Stomach (tissue), 9 donors: ENCODE measurements around the gene PLA2G15. TPM values are rescaled to one million over a fixed set of nuclear protein-coding genes. Genes with fewer than 3 reads are reported as not detected.

Experiments used
- DNase-seq, 2 donors: peaks; one replicate each; pipeline versions ENCODE4 v3.0.0 to v3.0.0-alpha.2; 2013 to 2019
- H3K27ac ChIP-seq, 5 donors: fragments of 200-600 bp in 4 of 5; sonication (generic) in 4 of 5; one replicate each; pipeline ENCODE4 v1.5.1; 2013 to 2019; ENCODE audit warnings: mild to moderate bottlenecking in 1 of 5, moderate library complexity in 1 of 5
- H3K27me3 ChIP-seq, 3 donors: fragments of 200-600 bp; sonication (generic); one replicate each; pipeline ENCODE4 v1.5.1; 2017 to 2019; ENCODE audit warnings: mixed run types in 1 of 3
- H3K36me3 ChIP-seq, 4 donors: fragments of 200-600 bp; sonication (generic); 1 replicate in 3 of 4; 2 replicates in 1 of 4; pipeline ENCODE4 v1.5.1; 2016 to 2019
- H3K4me1 ChIP-seq, 4 donors: fragments of 200-600 bp; sonication (generic); one replicate each; pipeline ENCODE4 v1.5.1; 2016 to 2019
- H3K4me3 ChIP-seq, 4 donors: fragments of 200-600 bp; sonication (generic) in 3 of 4; one replicate each; pipeline ENCODE4 v1.5.1; 2016 to 2019; ENCODE audit warnings: mild to moderate bottlenecking in 1 of 4
- H3K9me3 ChIP-seq, 4 donors: fragments of 200-600 bp; sonication (generic); one replicate each; pipeline ENCODE4 v1.5.1; 2016 to 2019
- EP300 ChIP-seq: sonication (generic); formaldehyde crosslinking; IDR thresholded peaks from one replicate; pipeline ENCODE4 v1.6.1; 2017; ENCODE audit warnings: antibody characterized with exemption
- POLR2A ChIP-seq, 4 donors: fragments of 450-650 bp; IDR thresholded peaks; one replicate each; pipeline ENCODE4 v1.6.1; 2016; ENCODE audit warnings: antibody characterized with exemption in 4 of 4, control low read depth in 2 of 4, mild to moderate bottlenecking in 1 of 4, moderate library complexity in 1 of 4
- POLR2AphosphoS5 ChIP-seq, 3 donors: sonication (generic); formaldehyde crosslinking; IDR thresholded peaks; one replicate each; pipeline ENCODE4 v1.6.1; 2016; ENCODE audit warnings: antibody characterized with exemption in 3 of 3
- WGBS, 5 donors: extraction: QIAGEN DNeasy Blood & Tissue Kit in 3 of 5; methylation state at CpG; one replicate each; pipeline versions ENCODE4 v1.1.5 to v1.1.7; 2013 to 2018; 5-methylcytosine and 5-hydroxymethylcytosine counted together
- intact Hi-C: fragments of 100-400 bp; cut with DNase I; formaldehyde crosslinking; loops from one replicate; pipeline ENCODE4 v1.15.1; 2023; ENCODE audit warnings: low total_unique reads
- polyA plus RNA-seq, 3 donors: library from polyadenylated mRNA; stranded (reverse); fragments of 200-250 nt; gene quantifications; one replicate each; pipeline ENCODE4 v1.2.3, GENCODE V29; 2013
- total RNA-seq, 5 donors: library from RNA; depleted of rRNA; stranded (reverse); fragments of >200 nt; gene quantifications; one replicate each; pipeline versions ENCODE4 v1.1.0 to v1.2.3, GENCODE V29; 2014 to 2016
- TF ChIP-seq, protein P1 (sequence below), 7 experiments: fragments of 450-650 bp in 4 of 7; fragments of 200-600 bp in 3 of 7; sonication (generic) in 3 of 7; IDR thresholded peaks; one replicate each; pipeline ENCODE4 v1.5.1; 2016 to 2019; ENCODE audit warnings: antibody characterized with exemption in 7 of 7, control low read depth in 2 of 7, mild to moderate bottlenecking in 1 of 7
- donor health status: healthy with polysubstance abuse.
- donor health status: Bipolar disorder and iron deficiency.
- donor health status: healthy.

PLA2G15 gene
- total and polyA plus RNA-seq, 8 donors: 3.5 to 16.5 (median 7.0) TPM

DNA sequence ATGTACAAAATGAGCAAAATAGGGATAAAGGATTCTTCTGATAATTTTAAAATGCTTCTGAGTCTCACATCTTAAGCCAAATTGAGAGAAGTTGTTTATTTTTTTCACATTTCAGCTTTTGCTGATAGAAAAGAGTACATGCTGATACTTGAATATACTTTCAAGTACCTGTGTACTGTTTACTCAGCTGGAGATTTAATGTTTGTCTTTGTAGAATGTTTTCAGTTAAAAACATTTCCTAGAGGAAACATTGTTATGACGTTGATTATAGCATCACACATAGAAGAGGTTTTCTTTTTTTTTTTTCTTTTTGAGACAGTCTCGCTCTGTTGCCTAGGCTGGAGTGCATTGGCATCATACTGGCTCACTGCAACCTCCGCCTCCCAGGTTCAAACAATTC, 28.9 kb upstream of the PLA2G15 start:
- 74 to 90% (median 82%) methylated on average over 3 of the region's 3 CpGs for WGBS, 5 donors

DNA sequence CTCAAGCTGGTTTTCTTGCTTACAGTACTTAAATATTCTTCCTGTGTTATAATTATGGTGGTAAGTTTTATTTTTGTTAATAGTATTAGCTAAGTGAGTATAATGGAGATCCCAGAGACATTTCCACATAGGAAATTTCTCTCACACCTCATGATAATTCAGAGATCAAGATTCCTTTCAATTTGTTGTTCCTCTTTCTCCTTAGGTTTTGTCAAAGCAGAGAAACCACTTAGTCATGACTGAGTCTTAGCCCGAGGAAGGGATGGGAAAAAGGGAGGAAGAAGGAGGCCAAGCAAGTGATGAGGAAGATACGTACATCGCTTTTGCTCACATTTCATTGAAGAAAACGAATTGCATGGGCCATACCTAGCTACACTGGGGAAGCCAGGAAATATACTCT, 27.7 kb upstream of the PLA2G15 start:
- 79 to 93% (median 86%) methylated on average over 4 of the region's 4 CpGs for WGBS, 5 donors
- Histone ChIP-seq H3K27ac (no peak overlapping the region), H3K36me3 (peaks cover 0 to 20% (median 12%) of the 10 kb centered on the region in 4 donors), H3K4me1 (peaks cover 0 to 4% (median 1%) of the 10 kb centered on the region in 4 donors), H3K4me3 (no peak overlapping the region), H3K27me3 (no peaks in the 10 kb centered on the region), H3K9me3 (no peaks in the 10 kb centered on the region)
- DNase-seq: no peak
- intact Hi-C loops: no loop called here
- TF ChIP-seq POLR2AphosphoS5 (IDR thresholded peaks at IDR 0.05): no peak

More for the DNA sequence above, 28.9 kb upstream of the PLA2G15 start:
- Histone ChIP-seq H3K4me3 (no peak overlapping the region), H3K9me3 (no peaks in the 10 kb centered on the region), H3K27ac (no peak overlapping the region), H3K27me3 (no peaks in the 10 kb centered on the region), H3K4me1 (peaks cover 0 to 5% (median 0%) of the 10 kb centered on the region in 4 donors), H3K36me3 (peaks cover 0 to 15% (median 9%) of the 10 kb centered on the region in 4 donors)
- DNase-seq: no peak
- intact Hi-C loops: no loop called here
- TF ChIP-seq POLR2AphosphoS5 (IDR thresholded peaks at IDR 0.05): no peak
- no peak for TF ChIP-seq POLR2A (IDR thresholded peaks at IDR 0.05)
- no peak for TF ChIP-seq EP300
- TF ChIP-seq, protein P1, sequence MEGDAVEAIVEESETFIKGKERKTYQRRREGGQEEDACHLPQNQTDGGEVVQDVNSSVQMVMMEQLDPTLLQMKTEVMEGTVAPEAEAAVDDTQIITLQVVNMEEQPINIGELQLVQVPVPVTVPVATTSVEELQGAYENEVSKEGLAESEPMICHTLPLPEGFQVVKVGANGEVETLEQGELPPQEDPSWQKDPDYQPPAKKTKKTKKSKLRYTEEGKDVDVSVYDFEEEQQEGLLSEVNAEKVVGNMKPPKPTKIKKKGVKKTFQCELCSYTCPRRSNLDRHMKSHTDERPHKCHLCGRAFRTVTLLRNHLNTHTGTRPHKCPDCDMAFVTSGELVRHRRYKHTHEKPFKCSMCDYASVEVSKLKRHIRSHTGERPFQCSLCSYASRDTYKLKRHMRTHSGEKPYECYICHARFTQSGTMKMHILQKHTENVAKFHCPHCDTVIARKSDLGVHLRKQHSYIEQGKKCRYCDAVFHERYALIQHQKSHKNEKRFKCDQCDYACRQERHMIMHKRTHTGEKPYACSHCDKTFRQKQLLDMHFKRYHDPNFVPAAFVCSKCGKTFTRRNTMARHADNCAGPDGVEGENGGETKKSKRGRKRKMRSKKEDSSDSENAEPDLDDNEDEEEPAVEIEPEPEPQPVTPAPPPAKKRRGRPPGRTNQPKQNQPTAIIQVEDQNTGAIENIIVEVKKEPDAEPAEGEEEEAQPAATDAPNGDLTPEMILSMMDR (IDR thresholded peaks at IDR 0.05): no peak

DNA sequence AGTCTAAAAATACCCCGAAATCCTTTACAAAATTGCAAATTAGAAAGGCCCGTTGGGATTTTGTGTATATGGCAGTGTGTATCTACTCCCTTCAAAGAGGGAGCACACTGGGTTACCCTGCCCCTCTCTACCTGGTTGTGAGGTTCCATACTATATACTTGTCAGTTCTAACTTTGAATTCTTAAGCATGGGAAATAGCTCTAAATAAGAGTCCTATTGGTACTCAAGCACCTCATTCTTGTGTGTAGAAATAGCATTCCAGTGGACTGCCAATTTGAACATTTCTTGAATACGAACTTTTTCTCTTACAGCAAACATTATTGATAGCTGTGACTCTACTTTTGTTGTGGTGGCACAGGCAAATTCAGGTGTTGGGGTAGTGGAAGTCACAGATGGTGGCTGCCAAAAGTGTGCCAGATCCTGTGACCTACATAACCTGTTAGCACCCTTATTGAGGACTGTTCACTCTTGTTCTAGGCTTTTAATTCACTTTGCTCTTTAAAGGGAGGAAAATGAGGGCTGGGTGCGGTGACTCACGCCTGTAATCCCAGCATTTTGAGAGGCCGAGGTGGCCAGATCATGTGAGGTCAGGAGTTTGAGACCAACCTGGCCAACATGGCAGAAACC, 25.3 kb upstream of the PLA2G15 start:
- no peaks in the 10 kb centered on the region for H3K9me3 ChIP-seq
- no peak for DNase-seq
- H3K4me3 ChIP-seq: no peak overlapping the region
- H3K4me1 ChIP-seq: peaks cover 0 to 13% (median 5%) of the 10 kb centered on the region in 4 donors
- no peaks in the 10 kb centered on the region for H3K27me3 ChIP-seq
- no peak overlapping the region for H3K27ac ChIP-seq
- H3K36me3 ChIP-seq: peaks cover 0 to 20% (median 12%) of the 10 kb centered on the region in 4 donors
- TF ChIP-seq POLR2AphosphoS5 (IDR thresholded peaks at IDR 0.05): no peak
- TF ChIP-seq, protein P1 (IDR thresholded peaks at IDR 0.05): no peak
- no peak for TF ChIP-seq EP300
- TF ChIP-seq POLR2A (IDR thresholded peaks at IDR 0.05): no peak
- 89 to 94% (median 91%) methylated on average over 6 of the region's 6 CpGs for WGBS, 5 donors
- intact Hi-C loops: loop anchor here (10.0 kb wide), 1 partner anchor 125 kb away; no protein-coding TSS in a partner anchor

DNA sequence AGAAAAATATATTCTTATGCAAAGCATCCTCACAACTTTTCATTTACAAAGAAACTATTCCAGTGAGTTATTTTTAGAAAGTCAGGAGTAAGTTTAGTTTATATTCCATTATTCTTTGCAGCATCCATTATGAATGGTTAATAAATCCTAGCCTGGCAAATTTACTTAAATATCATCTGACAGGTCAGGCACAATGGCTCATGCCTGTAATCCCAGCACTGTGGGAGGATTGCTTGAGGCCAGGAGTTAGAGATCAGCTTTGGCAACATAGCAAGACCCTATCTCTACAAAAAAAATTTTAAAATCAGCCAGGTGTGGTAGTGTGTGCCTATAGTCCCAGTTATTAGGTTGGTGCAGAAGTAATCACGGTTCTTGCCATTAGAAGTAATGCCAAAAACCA, 22.1 kb upstream of the PLA2G15 start:
- TF ChIP-seq EP300 (no peak), POLR2A (IDR thresholded peaks at IDR 0.05) (no peak), POLR2AphosphoS5 (IDR thresholded peaks at IDR 0.05) (no peak)
- TF ChIP-seq, protein P1 (IDR thresholded peaks at IDR 0.05): no peak
- Histone ChIP-seq H3K27ac (no peak overlapping the region), H3K27me3 (no peaks in the 10 kb centered on the region), H3K4me3 (no peak overlapping the region), H3K9me3 (no peaks in the 10 kb centered on the region), H3K36me3 (peaks cover 0 to 36% (median 27%) of the 10 kb centered on the region in 4 donors), H3K4me1 (peaks cover 0 to 25% (median 15%) of the 10 kb centered on the region in 4 donors)
- intact Hi-C loops: loop anchor here (10.0 kb wide), 1 partner anchor 128 kb away; no protein-coding TSS in a partner anchor
- DNase-seq: no peak
- WGBS, 5 donors: 33 to 67% (median 42%) methylated on average over 1 of the region's 1 CpG

DNA sequence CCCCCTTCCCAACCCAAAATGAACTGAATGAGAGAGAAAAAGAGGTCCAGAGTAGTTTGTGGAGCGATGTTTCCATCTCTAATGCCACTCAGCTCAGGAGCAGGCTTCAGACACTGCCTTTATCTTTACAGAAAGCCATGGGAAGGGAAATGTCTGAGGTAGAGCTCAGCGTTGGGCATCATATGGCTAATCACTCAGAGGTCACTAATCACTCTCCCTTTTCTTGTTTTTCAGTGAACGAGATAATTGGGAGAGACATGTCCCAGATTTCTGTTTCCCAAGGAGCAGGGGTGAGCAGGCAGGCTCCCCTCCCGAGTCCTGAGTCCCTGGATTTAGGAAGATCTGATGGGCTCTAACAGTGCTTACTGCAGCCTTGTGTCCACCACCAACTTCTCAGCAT, 19.1 kb upstream of the PLA2G15 start:
- H3K4me1 ChIP-seq: peaks cover 13 to 43% (median 33%) of the 10 kb centered on the region in 4 donors
- peaks cover 13 to 48% (median 46%) of the 10 kb centered on the region in 4 donors for H3K36me3 ChIP-seq
- DNase-seq: no peak
- intact Hi-C loops: loop anchor here (10.0 kb wide), 1 partner anchor 131 kb away; no protein-coding TSS in a partner anchor
- no peaks in the 10 kb centered on the region for H3K27me3 ChIP-seq
- no peaks in the 10 kb centered on the region for H3K9me3 ChIP-seq
- 66 to 91% (median 79%) methylated on average over 4 of the region's 4 CpGs for WGBS, 5 donors
- TF ChIP-seq, protein P1 (IDR thresholded peaks at IDR 0.05): no peak
- TF ChIP-seq EP300 (no peak), POLR2AphosphoS5 (IDR thresholded peaks at IDR 0.05) (no peak), POLR2A (IDR thresholded peaks at IDR 0.05) (no peak)
- H3K4me3 ChIP-seq: no peak overlapping the region
- H3K27ac ChIP-seq: no peak overlapping the region
